Endothelial cell of umbilical vein (primary cell): ENCODE results near the gene XRN2.

ENCODE experiments used
- CTCF ChIP-seq, 2 donors: IDR thresholded peaks; 1 replicate in 1 of 2; 2 replicates in 1 of 2; pipeline ENCODE4 v1.5.1; 2011; ENCODE audit warnings: low read length in 2 of 2, mild to moderate bottlenecking in 2 of 2, moderate library complexity in 2 of 2, control low read depth in 1 of 2, inconsistent platforms in 1 of 2, low read depth in 1 of 2; ENCODE audit not compliant: insufficient read depth in 1 of 2; ENCODE audit errors: extremely low read depth in 1 of 2
- MAX ChIP-seq: IDR thresholded peaks from 2 replicates; pipeline ENCODE4 v1.6.1; 2011; ENCODE audit not compliant: insufficient read depth, insufficient read length
- POLR2AphosphoS5 ChIP-seq: IDR thresholded peaks from 2 replicates; pipeline ENCODE4 v1.6.1; 2012; ENCODE audit warnings: low read depth, mild to moderate bottlenecking, control low read depth, low read length, moderate library complexity; ENCODE audit not compliant: insufficient read depth

DNA sequence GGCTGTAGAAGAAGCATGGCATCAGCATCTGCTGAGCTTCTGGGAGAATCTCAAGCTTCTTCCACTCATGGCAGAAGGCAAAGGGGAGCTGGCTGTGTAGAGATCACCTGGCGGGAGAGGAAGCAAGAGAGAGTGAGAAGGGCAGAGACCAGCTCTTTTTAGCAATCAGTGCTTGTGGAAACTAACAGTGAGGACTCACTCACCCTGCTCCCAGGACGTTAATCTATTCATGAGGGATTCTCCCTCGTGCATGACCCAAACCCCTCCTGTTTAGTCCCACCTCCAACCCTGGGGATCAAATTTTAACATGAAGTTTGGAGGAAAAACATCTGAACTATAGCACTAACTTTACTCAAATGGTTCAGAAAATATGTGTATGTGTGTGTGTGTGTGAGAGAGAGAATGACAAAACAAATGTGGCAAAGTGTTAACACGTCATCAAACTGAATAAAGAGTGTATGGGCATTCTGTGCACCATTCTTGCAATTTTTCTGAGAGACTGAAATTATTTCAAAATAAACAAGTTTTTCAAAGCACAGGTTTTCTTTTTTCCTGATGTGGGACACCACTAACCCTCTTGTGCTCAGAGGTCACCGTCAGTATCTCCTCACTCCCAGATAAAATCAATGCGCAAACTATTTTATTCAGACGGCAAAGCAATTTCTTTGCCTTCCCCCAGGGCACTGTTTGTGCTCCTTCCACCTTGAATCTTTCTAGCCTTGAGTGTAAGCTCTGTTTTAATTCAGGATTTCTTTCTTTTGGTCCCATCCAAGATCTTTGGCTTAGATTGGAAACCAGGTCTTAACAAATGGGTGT lies 23.2 kb upstream of the XRN2 start:
- TF ChIP-seq POLR2AphosphoS5 (no peak), CTCF (IDR thresholded peaks at IDR 0.05; ENCODE audit: extremely low read depth in 1 of 2, insufficient read depth in 1 of 2, low read depth in 1 of 2, low read length in 2 of 2) (no peak), MAX (no peak)
